KMS-11 (cell line): ENCODE measurements around the gene CAMK1.

Experiments used
- H2AFZ ChIP-seq: fragments of 200-600 bp; sonication (generic); 2 replicates; pipeline ENCODE4 v1.6.1; 2016; ENCODE audit warnings: antibody characterized with exemption, mixed run types, low read depth
- H3K27ac ChIP-seq: fragments of 200-600 bp; sonication (generic); 2 replicates; pipeline ENCODE4 v1.6.1; 2016; ENCODE audit warnings: mild to moderate bottlenecking, mixed run types
- H3K27me3 ChIP-seq: fragments of 200-600 bp; sonication (generic); 2 replicates; pipeline ENCODE4 v1.6.1; 2017; ENCODE audit warnings: mild to moderate bottlenecking, low read depth, mixed run types, moderate library complexity; ENCODE audit not compliant: insufficient read depth
- H3K36me3 ChIP-seq: fragments of 200-600 bp; sonication (generic); 2 replicates; pipeline ENCODE4 v1.6.1; 2017; ENCODE audit warnings: mild to moderate bottlenecking, mixed run types; ENCODE audit not compliant: insufficient read depth
- H3K4me1 ChIP-seq: fragments of 200-600 bp; sonication (generic); 2 replicates; pipeline ENCODE4 v1.6.1; 2016; ENCODE audit warnings: mild to moderate bottlenecking, low read depth, mixed run types; ENCODE audit not compliant: poor library complexity, severe bottlenecking
- H3K4me2 ChIP-seq: fragments of 200-600 bp; sonication (generic); 2 replicates; pipeline ENCODE4 v1.7.0; 2016; ENCODE audit warnings: mild to moderate bottlenecking, mixed run types
- H3K4me3 ChIP-seq: fragments of 200-600 bp; sonication (generic); IDR thresholded peaks from 2 replicates; pipeline ENCODE4 v1.6.1; 2017; ENCODE audit warnings: low read depth, low read length, mixed read lengths; ENCODE audit not compliant: insufficient read depth
- H3K79me2 ChIP-seq: fragments of 200-600 bp; sonication (generic); 2 replicates; pipeline ENCODE4 v1.6.1; 2016; ENCODE audit warnings: low read depth, mixed run types; ENCODE audit not compliant: insufficient read depth
- H3K9ac ChIP-seq: fragments of 200-600 bp; sonication (generic); 2 replicates; pipeline ENCODE4 v1.6.1; 2016; ENCODE audit warnings: mild to moderate bottlenecking, mixed run types
- H4K20me1 ChIP-seq: fragments of 200-600 bp; sonication (generic); 2 replicates; pipeline ENCODE4 v1.6.1; 2016; ENCODE audit warnings: mild to moderate bottlenecking, mixed run types; ENCODE audit not compliant: insufficient read depth
- TF ChIP-seq, protein P1 (sequence below): fragments of 200-600 bp; sonication (generic); conservative IDR thresholded peaks from 2 replicates; pipeline ENCODE4 v1.6.1; 2017; ENCODE audit warnings: low read depth, mild to moderate bottlenecking, antibody characterized with exemption, low read length, moderate library complexity, mixed read lengths

Gene CAMK1

DNA sequence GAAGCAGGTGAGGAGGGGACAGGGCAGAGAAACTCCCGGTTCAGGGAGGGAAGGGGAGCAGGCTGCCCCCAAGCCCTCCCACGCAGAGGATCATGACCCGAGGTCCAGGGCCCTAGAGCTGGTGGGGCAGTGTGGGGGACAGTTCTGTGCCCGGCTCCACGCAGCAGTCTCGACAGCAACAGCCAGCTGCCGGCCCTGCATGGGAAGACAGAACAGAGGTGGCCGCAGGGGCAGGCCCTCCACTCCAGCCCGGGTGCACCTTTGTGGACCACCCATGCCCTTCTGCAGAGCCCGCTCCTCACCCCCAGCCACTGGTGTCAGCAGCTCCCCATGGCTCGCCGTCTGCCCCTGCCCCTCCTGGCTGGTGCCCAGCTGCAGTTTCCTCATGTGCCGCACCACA lies 12.3 kb downstream of the CAMK1 start:
- TF ChIP-seq, protein P1, sequence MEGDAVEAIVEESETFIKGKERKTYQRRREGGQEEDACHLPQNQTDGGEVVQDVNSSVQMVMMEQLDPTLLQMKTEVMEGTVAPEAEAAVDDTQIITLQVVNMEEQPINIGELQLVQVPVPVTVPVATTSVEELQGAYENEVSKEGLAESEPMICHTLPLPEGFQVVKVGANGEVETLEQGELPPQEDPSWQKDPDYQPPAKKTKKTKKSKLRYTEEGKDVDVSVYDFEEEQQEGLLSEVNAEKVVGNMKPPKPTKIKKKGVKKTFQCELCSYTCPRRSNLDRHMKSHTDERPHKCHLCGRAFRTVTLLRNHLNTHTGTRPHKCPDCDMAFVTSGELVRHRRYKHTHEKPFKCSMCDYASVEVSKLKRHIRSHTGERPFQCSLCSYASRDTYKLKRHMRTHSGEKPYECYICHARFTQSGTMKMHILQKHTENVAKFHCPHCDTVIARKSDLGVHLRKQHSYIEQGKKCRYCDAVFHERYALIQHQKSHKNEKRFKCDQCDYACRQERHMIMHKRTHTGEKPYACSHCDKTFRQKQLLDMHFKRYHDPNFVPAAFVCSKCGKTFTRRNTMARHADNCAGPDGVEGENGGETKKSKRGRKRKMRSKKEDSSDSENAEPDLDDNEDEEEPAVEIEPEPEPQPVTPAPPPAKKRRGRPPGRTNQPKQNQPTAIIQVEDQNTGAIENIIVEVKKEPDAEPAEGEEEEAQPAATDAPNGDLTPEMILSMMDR: no peak
- no peak overlapping the region for H3K27ac ChIP-seq
- no peaks in the 10 kb centered on the region for H3K79me2 ChIP-seq
- H3K4me1 ChIP-seq: no peaks in the 10 kb centered on the region
- no peaks in the 10 kb centered on the region for H4K20me1 ChIP-seq
- H3K27me3 ChIP-seq: no peaks in the 10 kb centered on the region
- H2AFZ ChIP-seq: no peak overlapping the region
- no peak overlapping the region for H3K4me3 ChIP-seq
- no peak overlapping the region for H3K4me2 ChIP-seq
- no peak overlapping the region for H3K9ac ChIP-seq
- no peaks in the 10 kb centered on the region for H3K36me3 ChIP-seq

DNA sequence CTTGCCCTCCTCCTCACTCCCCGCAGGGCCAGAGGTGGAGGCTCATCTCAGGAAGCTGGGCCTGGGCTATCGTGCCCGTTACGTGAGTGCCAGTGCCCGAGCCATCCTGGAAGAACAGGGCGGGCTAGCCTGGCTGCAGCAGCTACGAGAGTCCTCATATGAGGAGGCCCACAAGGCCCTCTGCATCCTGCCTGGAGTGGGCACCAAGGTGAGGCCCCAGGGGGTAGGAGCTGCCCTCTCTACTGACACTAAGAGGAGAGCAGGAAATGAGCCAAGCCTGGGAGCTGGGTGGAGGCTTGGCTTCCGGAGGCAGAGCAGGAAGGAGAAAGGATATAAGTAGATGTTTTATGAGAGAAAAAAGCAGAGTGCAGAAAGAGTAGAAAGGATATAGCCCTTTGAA lies 15.1 kb downstream of the CAMK1 start:
- Histone ChIP-seq H3K27ac (no peak overlapping the region), H3K9ac (no peak overlapping the region), H3K4me1 (no peaks in the 10 kb centered on the region), H3K36me3 (no peaks in the 10 kb centered on the region), H3K79me2 (no peaks in the 10 kb centered on the region), H3K4me2 (no peak overlapping the region), H4K20me1 (no peaks in the 10 kb centered on the region), H3K4me3 (no peak overlapping the region), H2AFZ (no peak overlapping the region), H3K27me3 (no peaks in the 10 kb centered on the region)
- TF ChIP-seq, protein P1: no peak

DNA sequence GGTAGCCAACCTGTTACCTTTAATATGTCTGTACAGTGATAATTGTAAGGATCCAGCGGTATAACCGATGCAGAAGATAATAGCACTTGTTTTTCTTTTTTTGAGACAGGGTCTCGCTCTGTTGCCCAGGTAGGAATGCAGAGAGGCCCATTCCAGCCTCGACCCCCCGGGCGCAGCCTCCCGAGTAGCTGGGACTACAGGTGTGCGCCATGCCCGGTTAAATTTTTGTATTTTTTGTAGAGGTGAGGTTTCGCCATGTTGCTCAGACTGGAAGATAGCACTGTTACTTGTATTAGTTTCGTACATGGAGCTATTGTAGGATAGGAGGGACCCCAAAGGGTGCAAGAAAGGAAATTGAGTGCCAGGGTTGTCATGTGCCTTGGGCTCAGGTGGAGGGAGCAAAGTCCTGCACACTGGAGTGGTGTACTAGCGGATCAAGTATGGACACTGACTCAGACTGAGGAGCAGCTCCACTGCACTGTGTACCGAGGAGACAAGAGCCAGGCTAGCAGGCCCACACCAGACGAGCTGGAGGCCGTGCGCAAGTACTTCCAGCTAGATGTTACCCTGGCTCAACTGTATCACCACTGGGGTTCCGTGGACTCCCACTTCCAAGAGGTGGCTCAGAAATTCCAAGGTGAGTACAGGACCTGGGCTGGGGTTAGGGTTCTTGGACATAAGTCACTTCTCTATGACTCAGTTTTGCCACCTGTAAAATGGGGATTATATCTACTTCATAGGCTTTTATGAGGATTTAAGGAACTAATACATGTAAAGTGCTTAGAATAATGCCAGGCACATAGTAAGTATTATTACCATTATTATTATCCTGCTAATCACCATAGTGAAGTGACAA lies 19.0 kb downstream of the CAMK1 start:
- H3K27ac ChIP-seq: no peak overlapping the region
- H3K9ac ChIP-seq: peak overlapping the region; percentile 24; the same call in 1 of the 2 replicates
- H3K4me3 ChIP-seq: peak overlapping the region; percentile 72
- H4K20me1 ChIP-seq: no peaks in the 10 kb centered on the region
- H2AFZ ChIP-seq: peak overlapping the region; percentile 85
- no peaks in the 10 kb centered on the region for H3K36me3 ChIP-seq
- TF ChIP-seq, protein P1: no peak
- no peaks in the 10 kb centered on the region for H3K79me2 ChIP-seq
- peak overlapping the region; percentile 78 for H3K4me2 ChIP-seq
- H3K27me3 ChIP-seq: no peaks in the 10 kb centered on the region
- H3K4me1 ChIP-seq: peaks cover 4% of the 10 kb centered on the region

DNA sequence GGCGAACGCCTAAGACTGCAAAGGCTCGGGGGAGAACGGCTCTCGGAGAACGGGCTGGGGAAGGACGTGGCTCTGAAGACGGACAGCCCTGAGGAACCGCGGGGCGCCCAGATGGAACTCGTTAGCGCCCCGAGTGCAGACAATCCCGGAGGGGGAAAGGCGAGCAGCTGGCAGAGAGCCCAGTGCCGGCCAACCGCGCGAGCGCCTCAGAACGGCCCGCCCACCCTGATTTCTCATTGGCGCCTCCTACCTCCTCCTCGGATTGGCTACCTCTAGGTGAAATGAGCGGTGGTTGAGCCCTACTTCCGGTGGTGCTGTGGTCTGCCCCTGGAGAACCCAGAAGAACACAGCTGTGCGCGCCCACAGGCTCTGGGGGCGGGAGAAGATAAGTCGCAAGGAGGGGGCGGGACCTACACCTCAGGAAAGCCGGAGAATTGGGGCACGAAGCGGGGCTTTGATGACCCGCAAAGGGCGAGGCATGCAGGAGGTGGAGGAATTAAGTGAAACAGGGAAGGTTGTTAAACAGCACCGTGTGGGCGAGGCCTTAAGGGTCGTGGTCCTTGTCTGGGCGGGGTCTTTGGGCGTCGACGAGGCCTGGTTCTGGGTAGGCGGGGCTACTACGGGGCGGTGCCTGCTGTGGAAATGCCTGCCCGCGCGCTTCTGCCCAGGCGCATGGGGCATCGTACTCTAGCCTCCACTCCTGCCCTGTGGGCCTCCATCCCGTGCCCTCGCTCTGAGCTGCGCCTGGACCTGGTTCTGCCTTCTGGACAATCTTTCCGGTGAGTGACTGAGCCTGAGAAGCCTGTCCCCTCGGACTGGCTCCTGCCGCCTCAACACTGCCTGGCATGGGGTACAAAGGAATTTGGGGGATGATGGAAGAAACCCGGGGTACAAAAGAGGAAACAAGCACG lies 19.8 kb downstream of the CAMK1 start, which contains the start of gene OGG1:
OGG1 (plus strand) TSS at position 308 of the 911 bp plus-strand sequence; CDS start at position 643, 335 bp downstream.
- H3K27me3 ChIP-seq: no peaks in the 10 kb centered on the region
- peak within 1 kb of the TSS; percentile 85 for H2AFZ ChIP-seq
- no peaks in the 10 kb centered on the region for H4K20me1 ChIP-seq
- H3K4me1 ChIP-seq: peaks cover 4% of the 10 kb centered on the region
- TF ChIP-seq, protein P1: no peak
- no peaks in the 10 kb centered on the region for H3K36me3 ChIP-seq
- H3K4me2 ChIP-seq: peak within 1 kb of the TSS; percentile 78
- H3K79me2 ChIP-seq: no peaks in the 10 kb centered on the region
- H3K4me3 ChIP-seq: peak within 1 kb of the TSS; percentile 72
- peak within 1 kb of the TSS; percentile 27; the same call in 1 of the 2 replicates for H3K27ac ChIP-seq
- peak within 1 kb of the TSS; percentile 28; the same call in 1 of the 2 replicates for H3K9ac ChIP-seq
